ENCODE measurements around the gene PEX5L. TPM values are rescaled to one million over a fixed set of nuclear protein-coding genes. Genes with fewer than 3 reads are reported as not detected.

PEX5L gene
- total and polyA plus RNA-seq, 2 experiments from 2014 or later = 0.13 to 0.63 TPM

DNA sequence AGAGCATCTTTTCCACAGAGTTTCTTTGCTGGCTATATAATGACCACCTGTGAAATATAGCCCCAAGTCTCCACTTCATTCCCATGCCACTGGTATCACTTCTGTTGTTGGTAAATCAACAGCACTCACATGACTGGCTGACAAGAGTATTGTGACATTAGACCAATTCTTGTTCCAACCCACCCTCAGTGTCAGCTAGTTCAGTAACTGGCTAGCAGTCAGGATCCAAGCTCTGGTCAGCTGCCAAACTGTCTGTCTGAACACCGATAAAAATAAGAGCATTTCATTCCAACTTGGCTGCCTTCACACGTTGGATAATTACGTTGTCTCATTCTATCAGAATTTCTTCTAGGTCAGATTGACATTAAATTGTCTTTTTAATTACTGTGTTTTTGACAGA is 217.4 kb downstream of the PEX5L start:
- H3K9me2 ChIP-seq (replicated peaks; ENCODE audit: insufficient read depth) = no peaks in the 10 kb centered on the region
- H2AFZ ChIP-seq = no peak overlapping the region
- H3K36me3 ChIP-seq (replicated peaks; ENCODE audit: insufficient read depth, low read depth) = no peaks in the 10 kb centered on the region
- no peaks in the 10 kb centered on the region for H3K79me2 ChIP-seq
- no peak overlapping the region for H3K4me2 ChIP-seq
- peaks cover 6% of the 10 kb centered on the region for H3K27me3 ChIP-seq
- no peak overlapping the region for H3K27ac ChIP-seq
- no peaks in the 10 kb centered on the region for H3K9me3 ChIP-seq (ENCODE audit: low read depth)
- H3K4me3 ChIP-seq = no peak overlapping the region
- no peaks in the 10 kb centered on the region for H4K20me1 ChIP-seq (ENCODE audit: insufficient read depth, poor library complexity, severe bottlenecking)
- DNase-seq (ENCODE audit: low spot score) = no peak
- H3K4me1 ChIP-seq (ENCODE audit: insufficient read depth) = no peaks in the 10 kb centered on the region
- WGBS (ENCODE audit: low lambda C conversion rate, missing lambda C conversion rate) = 94% methylated on average over 3 of the region's 3 CpGs
- TF ChIP-seq EZH2 (IDR thresholded peaks at IDR 0.05; ENCODE audit: borderline replicate concordance) (no peak), EZH2phosphoT487 (IDR thresholded peaks at IDR 0.05; ENCODE audit: low read depth, severe bottlenecking, unreplicated experiment) (no peak)
- TF ChIP-seq, protein P1, sequence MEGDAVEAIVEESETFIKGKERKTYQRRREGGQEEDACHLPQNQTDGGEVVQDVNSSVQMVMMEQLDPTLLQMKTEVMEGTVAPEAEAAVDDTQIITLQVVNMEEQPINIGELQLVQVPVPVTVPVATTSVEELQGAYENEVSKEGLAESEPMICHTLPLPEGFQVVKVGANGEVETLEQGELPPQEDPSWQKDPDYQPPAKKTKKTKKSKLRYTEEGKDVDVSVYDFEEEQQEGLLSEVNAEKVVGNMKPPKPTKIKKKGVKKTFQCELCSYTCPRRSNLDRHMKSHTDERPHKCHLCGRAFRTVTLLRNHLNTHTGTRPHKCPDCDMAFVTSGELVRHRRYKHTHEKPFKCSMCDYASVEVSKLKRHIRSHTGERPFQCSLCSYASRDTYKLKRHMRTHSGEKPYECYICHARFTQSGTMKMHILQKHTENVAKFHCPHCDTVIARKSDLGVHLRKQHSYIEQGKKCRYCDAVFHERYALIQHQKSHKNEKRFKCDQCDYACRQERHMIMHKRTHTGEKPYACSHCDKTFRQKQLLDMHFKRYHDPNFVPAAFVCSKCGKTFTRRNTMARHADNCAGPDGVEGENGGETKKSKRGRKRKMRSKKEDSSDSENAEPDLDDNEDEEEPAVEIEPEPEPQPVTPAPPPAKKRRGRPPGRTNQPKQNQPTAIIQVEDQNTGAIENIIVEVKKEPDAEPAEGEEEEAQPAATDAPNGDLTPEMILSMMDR (IDR thresholded peaks at IDR 0.05; ENCODE audit: poor library complexity) = no peak

DNA sequence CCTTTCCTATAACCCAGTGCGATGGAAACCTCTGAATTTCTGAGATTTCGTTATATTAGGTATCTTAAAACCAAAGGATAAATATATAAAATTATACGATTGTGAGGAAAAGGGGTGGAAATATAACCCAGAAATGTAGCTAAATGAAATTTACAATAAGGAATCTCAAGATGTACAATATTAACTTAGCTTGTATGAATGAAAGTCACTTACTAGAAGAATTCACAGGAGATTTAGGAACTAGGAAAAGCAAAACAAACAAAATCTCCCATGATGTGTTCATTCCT is 224.7 kb downstream of the PEX5L start:
- H4K20me1 ChIP-seq (ENCODE audit: insufficient read depth, poor library complexity, severe bottlenecking) = no peaks in the 10 kb centered on the region
- H3K4me1 ChIP-seq (ENCODE audit: insufficient read depth) = no peaks in the 10 kb centered on the region
- H3K9me3 ChIP-seq (ENCODE audit: low read depth) = no peaks in the 10 kb centered on the region
- H2AFZ ChIP-seq = peak overlapping the region; percentile 17
- no peaks in the 10 kb centered on the region for H3K9me2 ChIP-seq (replicated peaks; ENCODE audit: insufficient read depth)
- no peak overlapping the region for H3K4me2 ChIP-seq
- no peak overlapping the region for H3K4me3 ChIP-seq
- no peaks in the 10 kb centered on the region for H3K36me3 ChIP-seq (replicated peaks; ENCODE audit: insufficient read depth, low read depth)
- no peak overlapping the region for H3K27ac ChIP-seq
- H3K79me2 ChIP-seq = no peaks in the 10 kb centered on the region
- no peaks in the 10 kb centered on the region for H3K27me3 ChIP-seq
- DNase-seq (ENCODE audit: low spot score) = no peak
- no peak for TF ChIP-seq EZH2 (IDR thresholded peaks at IDR 0.05; ENCODE audit: borderline replicate concordance)
- TF ChIP-seq, protein P1 (IDR thresholded peaks at IDR 0.05; ENCODE audit: poor library complexity) = no peak
- no peak for TF ChIP-seq EZH2phosphoT487 (IDR thresholded peaks at IDR 0.05; ENCODE audit: low read depth, severe bottlenecking, unreplicated experiment)
- WGBS (ENCODE audit: low lambda C conversion rate, missing lambda C conversion rate) = 80% methylated on average over 3 of the region's 3 CpGs

DNA sequence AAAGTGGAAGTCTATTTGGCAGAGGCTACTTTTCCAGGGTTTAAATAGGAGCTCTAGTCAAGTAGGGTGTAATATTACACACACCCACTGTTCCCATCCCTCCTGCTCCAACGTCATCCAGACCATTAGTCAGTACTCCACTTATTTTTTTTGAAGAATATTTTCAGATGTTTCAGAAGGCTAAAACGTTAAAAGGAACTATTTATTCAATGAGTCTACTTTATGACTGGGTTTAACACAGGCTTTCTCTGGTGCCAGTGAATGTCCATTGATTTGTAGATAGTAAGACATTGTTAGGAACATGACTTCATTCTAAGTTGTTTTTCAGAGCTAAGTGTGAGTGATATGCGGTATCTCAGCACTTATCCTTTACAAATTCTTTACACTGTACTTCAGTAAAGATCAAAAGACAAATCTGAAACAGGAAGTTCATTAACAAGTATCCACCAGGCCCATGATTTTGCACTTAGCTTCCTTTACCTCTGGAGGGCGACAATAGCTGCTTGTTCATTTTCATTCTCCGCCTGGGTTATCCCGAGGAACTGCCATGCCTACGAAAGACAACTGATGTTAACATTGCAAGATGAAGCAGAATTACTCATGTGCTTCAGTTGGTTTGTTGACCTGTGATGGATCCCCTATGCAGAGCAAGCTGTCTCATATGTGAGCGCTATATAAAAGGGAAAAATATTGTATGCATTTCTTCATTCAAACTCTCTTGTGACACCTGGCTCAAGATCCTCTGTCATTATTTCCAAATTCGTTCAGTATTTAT is 225.2 kb downstream of the PEX5L start:
- H3K79me2 ChIP-seq = no peaks in the 10 kb centered on the region
- H3K9me2 ChIP-seq (replicated peaks; ENCODE audit: insufficient read depth) = no peaks in the 10 kb centered on the region
- H3K27ac ChIP-seq = peak overlapping the region; percentile 70
- 19% methylated on average over 9 of the region's 9 CpGs for WGBS (ENCODE audit: low lambda C conversion rate, missing lambda C conversion rate)
- no peaks in the 10 kb centered on the region for H3K36me3 ChIP-seq (replicated peaks; ENCODE audit: insufficient read depth, low read depth)
- no peak overlapping the region for H3K4me3 ChIP-seq
- peak overlapping the region; percentile 31 for H2AFZ ChIP-seq
- H3K27me3 ChIP-seq = no peaks in the 10 kb centered on the region
- H3K4me2 ChIP-seq = no peak overlapping the region
- no peaks in the 10 kb centered on the region for H4K20me1 ChIP-seq (ENCODE audit: insufficient read depth, poor library complexity, severe bottlenecking)
- DNase-seq (ENCODE audit: low spot score) = peak; percentile 81
- TF ChIP-seq EZH2phosphoT487 (IDR thresholded peaks at IDR 0.05; ENCODE audit: low read depth, severe bottlenecking, unreplicated experiment) = no peak
- TF ChIP-seq, protein P1 (IDR thresholded peaks at IDR 0.05; ENCODE audit: poor library complexity) = peak; percentile 78
- H3K4me1 ChIP-seq (ENCODE audit: insufficient read depth) = no peaks in the 10 kb centered on the region
- H3K9me3 ChIP-seq (ENCODE audit: low read depth) = no peaks in the 10 kb centered on the region
